Middle frontal gyrus (tissue), 1 donor: ENCODE data around the gene RAB44.

Source experiments
- DNase-seq: peaks from one replicate; pipeline ENCODE4 v3.0.0-alpha.2; 2015; ENCODE audit warnings: low spot score; ENCODE audit errors: extremely low spot score

Gene RAB44

DNA sequence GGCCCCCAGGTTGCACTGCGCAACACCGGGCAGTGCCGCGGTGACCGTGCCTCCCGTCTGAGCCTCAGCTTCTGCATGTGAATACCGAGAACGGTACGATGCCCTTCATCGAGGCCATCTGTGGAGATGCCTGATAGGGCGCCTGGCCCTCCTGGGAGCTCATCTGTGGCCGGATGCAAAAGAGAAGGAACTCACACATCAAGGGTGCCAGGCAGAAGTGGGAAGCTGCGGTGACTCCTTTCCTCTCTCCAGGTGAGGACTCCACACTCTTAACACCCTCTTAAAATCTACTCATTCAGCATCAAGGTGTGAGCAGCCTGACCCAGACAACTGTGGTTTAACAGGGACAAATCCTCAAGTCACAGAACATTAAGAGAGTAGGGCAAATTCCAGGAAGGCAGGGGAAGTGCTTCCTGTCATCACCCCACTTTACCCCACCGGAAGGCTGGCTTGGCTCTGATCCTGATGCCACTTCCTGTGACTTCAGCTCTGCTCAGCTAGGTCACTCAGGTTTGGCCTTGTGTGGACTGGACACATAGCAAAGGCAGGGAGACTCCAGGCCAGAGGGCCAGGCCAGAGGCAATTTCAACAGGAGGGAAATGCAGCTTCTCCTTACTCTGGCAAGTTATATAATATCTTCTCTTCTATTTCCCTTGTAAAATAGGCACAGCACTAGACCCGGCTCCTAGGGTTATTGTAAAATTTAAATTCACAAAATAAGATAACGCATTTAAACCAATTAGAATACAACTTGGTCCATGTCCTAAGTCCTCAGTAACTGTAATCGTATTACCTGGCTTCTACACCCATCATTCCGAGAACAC, 72.3 kb downstream of the RAB44 start:
- DNase-seq = no peak

DNA sequence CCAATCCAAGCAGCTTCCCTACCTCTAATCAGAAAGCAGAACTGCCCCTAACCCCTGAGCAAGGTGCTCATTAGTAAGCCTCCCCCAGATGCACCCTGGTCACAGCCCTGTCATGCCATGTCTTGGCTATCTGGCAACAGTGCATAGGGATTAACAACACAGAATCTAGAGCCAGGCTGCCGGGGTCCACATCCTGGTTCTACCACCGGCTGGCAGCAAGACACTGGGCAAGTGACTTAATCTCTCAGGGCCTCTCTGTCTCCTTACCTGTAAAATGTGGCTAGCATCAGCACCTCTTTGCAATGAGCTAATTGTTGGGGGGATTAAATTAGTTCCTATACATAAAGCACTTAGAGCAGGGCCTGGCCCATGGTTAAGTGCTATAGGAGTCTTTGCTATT, 73.5 kb downstream of the RAB44 start:
- DNase-seq = no peak

DNA sequence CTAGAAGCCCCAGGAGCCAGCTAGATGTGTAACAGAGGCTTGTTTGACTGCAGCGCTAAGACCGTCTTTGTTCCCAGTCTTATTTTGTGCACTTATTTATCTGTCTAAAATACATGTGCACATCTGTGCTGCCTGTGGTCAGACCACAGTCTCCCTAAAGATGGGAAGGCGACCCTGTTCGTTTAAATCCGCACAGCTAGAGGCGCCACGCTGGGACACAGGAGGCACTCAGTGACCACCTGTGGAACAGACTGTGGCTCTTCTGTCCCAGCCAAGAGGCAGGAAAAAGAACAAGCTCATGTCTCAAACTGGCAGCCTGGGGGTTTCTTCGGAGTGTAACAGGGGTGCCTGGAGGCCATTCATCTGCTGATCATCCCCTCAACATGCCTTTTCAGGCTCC, 74.8 kb downstream of the RAB44 start:
- no peak for DNase-seq

DNA sequence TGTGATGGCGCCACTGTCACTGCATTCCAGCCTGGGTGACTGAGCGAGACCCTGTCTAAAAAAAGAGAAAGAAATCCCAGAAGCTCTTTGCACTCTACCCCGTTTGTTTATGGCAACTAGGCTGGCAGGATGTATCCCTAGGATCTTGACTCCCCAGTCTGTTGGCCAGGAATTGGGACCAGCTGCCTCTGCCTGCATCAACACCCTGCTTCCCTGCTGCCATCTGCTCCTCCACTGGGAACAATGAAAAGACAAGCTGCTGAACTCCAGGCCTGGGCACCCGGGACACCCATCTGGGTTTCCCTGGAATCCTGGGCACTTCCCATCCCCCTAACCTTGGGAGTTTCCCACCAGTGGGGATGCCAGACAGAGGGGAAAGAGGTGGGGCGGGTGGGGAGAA, 76.7 kb downstream of the RAB44 start:
- DNase-seq = no peak

DNA sequence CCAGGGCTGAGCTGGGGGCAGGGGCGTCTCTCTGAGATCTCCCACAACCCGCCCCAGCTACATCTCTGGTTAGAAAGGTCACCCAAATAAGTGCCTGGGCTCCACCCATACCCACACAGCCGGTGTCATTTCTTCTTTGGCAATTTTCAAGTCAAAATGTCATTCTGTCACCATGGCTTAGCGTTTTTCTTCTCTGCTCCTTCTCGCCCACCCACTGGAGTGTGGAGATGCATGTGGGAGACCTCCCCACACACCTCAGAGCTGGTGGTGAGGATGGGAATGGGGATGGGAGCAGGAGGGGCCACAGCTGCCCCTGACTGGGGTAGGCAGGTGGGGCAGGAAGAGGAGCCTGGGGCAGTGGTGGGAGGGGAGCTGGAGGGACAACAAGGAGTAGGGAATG, 78.5 kb downstream of the RAB44 start:
- no peak for DNase-seq

DNA sequence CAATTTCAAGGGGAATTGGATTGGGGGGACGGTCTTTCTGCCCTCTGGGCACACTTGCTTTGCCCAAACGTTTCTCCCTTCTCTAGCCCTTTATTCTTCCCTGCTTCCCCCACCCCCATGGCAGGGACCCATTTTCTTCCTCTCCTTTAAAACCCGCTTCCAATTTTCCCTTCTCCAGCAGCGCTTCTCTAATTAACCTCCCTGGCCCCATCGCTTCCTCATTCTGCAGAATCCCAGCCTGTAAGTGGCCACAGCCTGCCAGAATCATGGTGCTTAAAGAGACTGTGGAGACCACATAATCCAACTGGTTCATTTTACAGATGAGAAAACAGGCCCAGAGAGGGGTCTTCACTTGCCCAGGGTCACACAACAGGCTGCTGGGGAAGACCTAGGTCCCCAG, 80.2 kb downstream of the RAB44 start:
- DNase-seq = no peak

DNA sequence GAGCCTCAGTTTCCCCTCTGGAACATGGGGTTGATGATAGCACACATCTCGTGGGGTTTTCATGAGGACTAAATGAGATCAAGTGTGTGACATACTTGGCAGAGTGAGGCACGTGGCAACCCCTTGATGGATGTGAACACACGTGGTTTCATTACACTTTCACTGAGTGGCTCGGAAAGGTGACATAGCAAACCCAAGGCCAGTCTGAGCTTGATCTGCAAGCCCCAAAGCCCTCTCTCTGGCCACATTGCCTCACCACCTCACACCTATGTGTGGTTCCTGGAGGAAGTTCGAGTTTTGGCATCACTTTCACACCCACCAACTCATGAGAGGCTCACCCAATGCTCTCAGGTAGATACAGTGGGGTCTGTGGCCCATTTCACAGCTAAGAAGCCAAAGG, 81.6 kb downstream of the RAB44 start:
- no peak for DNase-seq

DNA sequence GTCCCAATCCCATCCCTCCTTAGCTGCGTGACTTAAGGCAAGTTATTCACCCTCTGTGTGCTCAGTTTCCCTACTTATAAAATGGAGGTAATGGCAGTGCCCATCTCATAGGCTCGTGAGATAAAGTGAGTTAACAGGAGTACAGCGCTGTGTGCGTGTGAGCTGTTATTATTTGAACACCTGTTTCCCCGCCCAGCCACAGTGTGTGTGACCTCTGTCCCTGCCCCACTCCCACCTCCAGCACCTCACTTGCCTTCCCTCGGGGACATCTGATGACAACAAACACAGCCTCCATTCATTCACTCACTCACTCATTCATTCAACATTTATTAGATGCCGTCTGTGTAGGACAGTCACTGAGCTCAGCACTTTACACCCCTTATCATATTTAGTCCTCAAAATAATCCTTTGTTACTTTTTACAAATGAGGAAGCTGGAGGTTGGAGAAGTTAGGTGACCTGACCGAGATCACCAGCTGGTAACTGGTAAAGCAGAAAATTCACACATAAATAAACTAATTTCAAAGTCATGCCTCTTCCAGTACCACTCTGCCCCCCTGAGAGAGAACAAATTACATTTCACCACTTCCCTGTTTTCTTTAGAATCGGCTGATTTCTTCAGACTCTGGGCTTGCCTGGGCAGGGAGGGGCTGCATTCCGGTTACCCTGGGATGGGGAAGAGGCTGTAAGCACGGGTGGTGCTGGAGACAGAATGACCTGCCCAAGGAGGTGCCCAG, 83.0 kb downstream of the RAB44 start:
- no peak for DNase-seq

DNA sequence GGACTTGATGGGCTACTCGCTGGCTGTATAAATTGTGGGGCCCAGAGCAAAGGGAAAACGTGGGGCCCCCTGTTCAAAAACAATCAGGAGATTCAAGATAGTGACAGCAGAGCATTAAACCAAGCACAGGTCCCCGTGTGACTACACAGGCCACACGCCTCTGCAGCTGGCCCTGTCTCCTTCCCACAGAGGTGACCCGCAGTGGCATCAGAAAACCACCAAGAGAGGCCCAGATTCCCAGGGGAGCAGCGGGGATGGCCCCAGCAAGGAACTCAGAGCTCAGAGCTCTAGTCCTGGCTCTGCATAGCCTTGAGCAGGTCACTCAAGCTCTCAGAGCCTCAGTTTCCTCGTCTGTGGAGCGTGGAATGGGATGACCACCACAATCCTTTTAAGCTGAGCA, 84.0 kb downstream of the RAB44 start:
- no peak for DNase-seq
